Endothelial cell of umbilical vein (primary cell): ENCODE measurements around the gene NAA60. TPM values are rescaled to one million over a fixed set of nuclear protein-coding genes. Genes with fewer than 3 reads are reported as not detected.

Experiments
- BruUV-seq: library from RNA; stranded (reverse); fragments of 400-500 nt; replicated peaks from 2 replicates; lab custom pipeline; 2021; lab: Mats Ljungman, UMichigan
- CTCF ChIA-PET: fragments of 300-600, 350-600 bp; sonication (Branson Sonifier 250); formaldehyde crosslinking; loops from one replicate; lab custom pipeline; 2021; ENCODE audit warnings: antibody characterized with exemption, inconsistent platforms; lab: Charles Lee
- POLR2A ChIA-PET: fragments of 300-600, 350-600 bp; sonication (Branson Sonifier 250); formaldehyde crosslinking; loops from one replicate; lab custom pipeline; 2021; ENCODE audit warnings: antibody characterized with exemption, inconsistent platforms; lab: Charles Lee
- DNase-seq: peaks from one replicate; pipeline ENCODE4 v3.0.0-alpha.2; 2011; ENCODE audit warnings: low read depth, low spot score
- FAIRE-seq: peaks from 2 replicates; lab custom pipeline; 2011; peaks lifted over from hg19 to GRCh38; lab: Jason Lieb, UNC
- H2AFZ ChIP-seq: 2 replicates; pipeline ENCODE4 v1.6.0; 2012; ENCODE audit warnings: low read depth, low read length, control low read depth, inconsistent platforms
- H3K27ac ChIP-seq: 2 replicates; pipeline ENCODE4 v1.5.1; 2011; ENCODE audit warnings: low read depth, mild to moderate bottlenecking, control low read depth, low read length, moderate library complexity; ENCODE audit not compliant: insufficient read depth
- H3K27me3 ChIP-seq, 2 experiments: 2 replicates each; pipeline versions ENCODE4 v1.6.0 to v1.6.1; 2011; ENCODE audit warnings: low read length in 2 of 2, mixed read lengths in 1 of 2; ENCODE audit not compliant: control insufficient read depth in 2 of 2, insufficient read depth in 2 of 2
- H3K36me3 ChIP-seq, 2 experiments: 2 replicates in 1 of 2; 3 replicates in 1 of 2; pipeline ENCODE4 v1.5.1; 2011; ENCODE audit warnings: low read length in 2 of 2, mild to moderate bottlenecking in 1 of 2, moderate library complexity in 1 of 2; ENCODE audit not compliant: control insufficient read depth in 2 of 2, insufficient read depth in 2 of 2; ENCODE audit errors: extremely low read depth in 1 of 2
- H3K4me1 ChIP-seq: 3 replicates; pipeline ENCODE4 v1.5.1; 2011; ENCODE audit warnings: mild to moderate bottlenecking, low read length; ENCODE audit not compliant: control insufficient read depth, insufficient read depth; ENCODE audit errors: extremely low read depth
- H3K4me2 ChIP-seq: 2 replicates; pipeline ENCODE4 v1.6.1; 2011; ENCODE audit warnings: low read length, control low read depth, mixed read lengths; ENCODE audit not compliant: insufficient read depth
- H3K4me3 ChIP-seq, 3 experiments: fragments of 200-600 bp in 1 of 3; sonication (generic), shearing (Covaris generic) in 1 of 3; replicated peaks in 1 of 3; 2 replicates each; pipeline ENCODE4 v1.5.1; 2011 to 2016; ENCODE audit warnings: control low read depth in 3 of 3, low read length in 3 of 3, mild to moderate bottlenecking in 2 of 3, inconsistent platforms in 1 of 3, low read depth in 1 of 3, moderate library complexity in 1 of 3; ENCODE audit not compliant: insufficient read depth in 1 of 3
- H3K79me2 ChIP-seq: 2 replicates; pipeline ENCODE4 v1.6.0; 2012; ENCODE audit warnings: low read length, inconsistent platforms; ENCODE audit not compliant: control insufficient read depth, insufficient read depth
- H3K9ac ChIP-seq: replicated peaks from 2 replicates; pipeline ENCODE3; 2011; ENCODE audit warnings: low read length, control low read depth; ENCODE audit not compliant: insufficient read depth; ENCODE audit errors: extremely low read depth
- H3K9me1 ChIP-seq: replicated peaks from 3 replicates; pipeline ENCODE4 v1.6.0; 2011; ENCODE audit warnings: mild to moderate bottlenecking, low read length; ENCODE audit not compliant: control insufficient read depth, insufficient read depth; ENCODE audit errors: extremely low read depth
- H3K9me3 ChIP-seq: replicated peaks from 2 replicates; pipeline ENCODE4 v1.5.1; 2012; ENCODE audit warnings: low read length, inconsistent platforms; ENCODE audit not compliant: control insufficient read depth, insufficient read depth
- H4K20me1 ChIP-seq: replicated peaks from 2 replicates; pipeline ENCODE3; 2011; ENCODE audit warnings: mild to moderate bottlenecking, low read length; ENCODE audit not compliant: control insufficient read depth, insufficient read depth; ENCODE audit errors: extremely low read depth
- EZH2 ChIP-seq: IDR thresholded peaks from 2 replicates; pipeline ENCODE4 v1.6.1; 2012; ENCODE audit warnings: borderline replicate concordance, low read depth, mild to moderate bottlenecking, moderate library complexity, low read length, inconsistent platforms; ENCODE audit not compliant: severe bottlenecking
- FOS ChIP-seq: IDR thresholded peaks from 2 replicates; pipeline ENCODE4 v1.6.1; 2011; ENCODE audit warnings: mild to moderate bottlenecking, low read length, moderate library complexity, borderline replicate concordance; ENCODE audit not compliant: insufficient read depth
- GATA2 ChIP-seq: IDR thresholded peaks from 2 replicates; pipeline ENCODE4 v1.7.0; 2011; ENCODE audit warnings: low read depth, mild to moderate bottlenecking, moderate library complexity, mixed read lengths, low read length; ENCODE audit not compliant: insufficient read length, insufficient read depth
- JUN ChIP-seq: IDR thresholded peaks from 2 replicates; pipeline ENCODE4 v1.6.1; 2011; ENCODE audit warnings: borderline replicate concordance, low read depth; ENCODE audit not compliant: insufficient read length, insufficient read depth
- MYC ChIP-seq: IDR thresholded peaks from one replicate; pipeline ENCODE4 v1.6.1; 2011; ENCODE audit warnings: mild to moderate bottlenecking, low read depth, low read length
- POLR2A ChIP-seq: IDR thresholded peaks from 2 replicates; pipeline ENCODE4 v1.6.1; 2012; ENCODE audit warnings: low read depth, mild to moderate bottlenecking, control low read depth, low read length
- POLR2AphosphoS5 ChIP-seq: IDR thresholded peaks from 2 replicates; pipeline ENCODE4 v1.6.1; 2012; ENCODE audit warnings: low read depth, mild to moderate bottlenecking, control low read depth, low read length, moderate library complexity; ENCODE audit not compliant: insufficient read depth
- dilution Hi-C: fragments of 300-500 bp; cut with MboI; formaldehyde crosslinking; loops from one replicate; pipeline ENCODE4 v1.15.0; 2019; ENCODE audit warnings: low sequenced_read_pairs; ENCODE audit not compliant: extremely low pct_ligation_motif_present
- intact Hi-C: fragments of 100-400 bp; cut with micrococcal nuclease; formaldehyde crosslinking; loops from one replicate; pipeline ENCODE4 v1.10.0; 2022
- polyA plus RNA-seq, 4 experiments: library from polyadenylated mRNA; depleted of rRNA in 3 of 4; stranded (reverse) in 3 of 4; unstranded in 1 of 4; fragments of >200 nt; gene quantifications; 2 replicates each; pipeline versions ENCODE4 v1.2.1 to v1.2.3, GENCODE V29; 2011 to 2012; ENCODE audit warnings: missing spikeins in 1 of 4
- total RNA-seq: library from RNA; stranded (reverse); gene quantifications from 2 replicates; pipeline ENCODE4 v1.2.3, GENCODE V29; 2021
- TF ChIP-seq, protein P1 (sequence below), 2 donors: IDR thresholded peaks; 1 replicate in 1 of 2; 2 replicates in 1 of 2; pipeline ENCODE4 v1.5.1; 2011; ENCODE audit warnings: low read length in 2 of 2, mild to moderate bottlenecking in 2 of 2, moderate library complexity in 2 of 2, control low read depth in 1 of 2, inconsistent platforms in 1 of 2, low read depth in 1 of 2; ENCODE audit not compliant: insufficient read depth in 1 of 2; ENCODE audit errors: extremely low read depth in 1 of 2
- TF ChIP-seq, protein P2 (sequence below): IDR thresholded peaks from 2 replicates; pipeline ENCODE4 v1.6.1; 2011; ENCODE audit not compliant: insufficient read depth, insufficient read length

NAA60 gene
- total and polyA plus RNA-seq, 2 donors (not counting 3 experiments of a cell fraction or from before 2014, with no cell fraction given): 22.1 to 42.9 TPM

DNA sequence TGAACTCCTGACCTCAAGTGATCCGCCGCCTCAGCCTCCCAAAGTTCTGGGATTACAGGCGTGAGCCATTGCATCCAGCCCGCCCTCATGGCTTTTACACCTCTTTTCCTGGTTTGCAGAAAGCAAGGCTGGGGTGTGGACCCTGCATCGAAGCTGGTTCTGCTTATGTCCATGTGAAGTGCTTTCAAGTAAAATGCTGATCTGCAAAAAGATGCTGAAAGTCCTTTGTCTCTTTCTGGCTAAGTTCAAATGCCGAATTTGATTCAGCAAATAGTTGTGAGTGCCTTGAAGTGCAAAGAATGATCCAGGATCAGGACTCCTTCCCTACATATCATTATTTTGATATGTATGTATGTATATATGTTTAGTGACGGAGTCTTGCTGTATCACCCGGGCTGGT, 17.1 kb downstream of the NAA60 start:
- Histone ChIP-seq H3K4me1 (peaks cover 33% of the 10 kb centered on the region), H3K9me1 (no peaks in the 10 kb centered on the region), H3K9me3 (no peaks in the 10 kb centered on the region), H3K9ac (no peak overlapping the region), H3K27me3 (no peaks in the 10 kb centered on the region), H3K4me2 (no peak overlapping the region), H3K36me3 (no peaks in the 10 kb centered on the region), H3K79me2 (peaks cover 71% of the 10 kb centered on the region), H2AFZ (no peak overlapping the region), H3K4me3 (no peak overlapping the region), H3K27ac (no peak overlapping the region), H4K20me1 (peaks cover 5% of the 10 kb centered on the region)
- no peak for DNase-seq
- dilution Hi-C loops (no loop called here), intact Hi-C loops (no loop called here)
- FAIRE-seq: no peak
- TF ChIP-seq EZH2 (no peak), FOS (no peak), POLR2AphosphoS5 (no peak), POLR2A (no peak), GATA2 (no peak), MYC (no peak), JUN (no peak)
- TF ChIP-seq, protein P1, sequence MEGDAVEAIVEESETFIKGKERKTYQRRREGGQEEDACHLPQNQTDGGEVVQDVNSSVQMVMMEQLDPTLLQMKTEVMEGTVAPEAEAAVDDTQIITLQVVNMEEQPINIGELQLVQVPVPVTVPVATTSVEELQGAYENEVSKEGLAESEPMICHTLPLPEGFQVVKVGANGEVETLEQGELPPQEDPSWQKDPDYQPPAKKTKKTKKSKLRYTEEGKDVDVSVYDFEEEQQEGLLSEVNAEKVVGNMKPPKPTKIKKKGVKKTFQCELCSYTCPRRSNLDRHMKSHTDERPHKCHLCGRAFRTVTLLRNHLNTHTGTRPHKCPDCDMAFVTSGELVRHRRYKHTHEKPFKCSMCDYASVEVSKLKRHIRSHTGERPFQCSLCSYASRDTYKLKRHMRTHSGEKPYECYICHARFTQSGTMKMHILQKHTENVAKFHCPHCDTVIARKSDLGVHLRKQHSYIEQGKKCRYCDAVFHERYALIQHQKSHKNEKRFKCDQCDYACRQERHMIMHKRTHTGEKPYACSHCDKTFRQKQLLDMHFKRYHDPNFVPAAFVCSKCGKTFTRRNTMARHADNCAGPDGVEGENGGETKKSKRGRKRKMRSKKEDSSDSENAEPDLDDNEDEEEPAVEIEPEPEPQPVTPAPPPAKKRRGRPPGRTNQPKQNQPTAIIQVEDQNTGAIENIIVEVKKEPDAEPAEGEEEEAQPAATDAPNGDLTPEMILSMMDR (IDR thresholded peaks at IDR 0.05; ENCODE audit: extremely low read depth in 1 of 2, insufficient read depth in 1 of 2, low read depth in 1 of 2, low read length in 2 of 2): no peak
- TF ChIP-seq, protein P2, sequence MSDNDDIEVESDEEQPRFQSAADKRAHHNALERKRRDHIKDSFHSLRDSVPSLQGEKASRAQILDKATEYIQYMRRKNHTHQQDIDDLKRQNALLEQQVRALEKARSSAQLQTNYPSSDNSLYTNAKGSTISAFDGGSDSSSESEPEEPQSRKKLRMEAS: no peak
- POLR2A ChIA-PET: no interaction called here
- CTCF ChIA-PET: no interaction called here
- no TSS peak for BruUV-seq
